ENCODE results near the gene MIP.
"Not testable (repeated sequence)": the region's sequence is repeated elsewhere in the genome, so short reads cannot be mapped to it uniquely, and the experiment has no call there.

GRCh38 chr12:56404227-56404626 is 50.2 kb downstream of the MIP start:
- not testable (repeated sequence) for TF ChIP-seq CTCF (conservative IDR thresholded peaks at IDR 0.05; ENCODE audit: low read length); EZH2phosphoT487 (IDR thresholded peaks at IDR 0.05; ENCODE audit: borderline replicate concordance)
